IPS-18a (cell line): ENCODE measurements around the gene CTNND2.
"Not testable (repeated sequence)": the region's sequence is repeated elsewhere in the genome, so short reads cannot be mapped to it uniquely, and the experiment has no call there.

Source experiments
- H3K27ac ChIP-seq: one replicate; pipeline ENCODE4 v1.5.1; 2013; ENCODE audit warnings: low read length
- H3K27me3 ChIP-seq: one replicate; pipeline ENCODE4 v1.6.1; 2013; ENCODE audit warnings: mild to moderate bottlenecking, low read length; ENCODE audit not compliant: control insufficient read depth, insufficient read depth
- H3K36me3 ChIP-seq: one replicate; pipeline ENCODE4 v1.6.1; 2013; ENCODE audit warnings: low read depth, low read length; ENCODE audit not compliant: control insufficient read depth
- H3K4me1 ChIP-seq: one replicate; pipeline ENCODE4 v1.6.1; 2013; ENCODE audit warnings: low read depth, low read length; ENCODE audit not compliant: control insufficient read depth
- H3K4me3 ChIP-seq: one replicate; pipeline ENCODE4 v1.5.1; 2013; ENCODE audit warnings: low read length
- H3K9ac ChIP-seq: one replicate; pipeline ENCODE4 v1.6.1; 2013; ENCODE audit warnings: mild to moderate bottlenecking, low read length, moderate library complexity
- H3K9me3 ChIP-seq: one replicate; pipeline ENCODE4 v1.6.1; 2013; ENCODE audit warnings: low read depth, low read length; ENCODE audit not compliant: control insufficient read depth

Gene CTNND2

DNA sequence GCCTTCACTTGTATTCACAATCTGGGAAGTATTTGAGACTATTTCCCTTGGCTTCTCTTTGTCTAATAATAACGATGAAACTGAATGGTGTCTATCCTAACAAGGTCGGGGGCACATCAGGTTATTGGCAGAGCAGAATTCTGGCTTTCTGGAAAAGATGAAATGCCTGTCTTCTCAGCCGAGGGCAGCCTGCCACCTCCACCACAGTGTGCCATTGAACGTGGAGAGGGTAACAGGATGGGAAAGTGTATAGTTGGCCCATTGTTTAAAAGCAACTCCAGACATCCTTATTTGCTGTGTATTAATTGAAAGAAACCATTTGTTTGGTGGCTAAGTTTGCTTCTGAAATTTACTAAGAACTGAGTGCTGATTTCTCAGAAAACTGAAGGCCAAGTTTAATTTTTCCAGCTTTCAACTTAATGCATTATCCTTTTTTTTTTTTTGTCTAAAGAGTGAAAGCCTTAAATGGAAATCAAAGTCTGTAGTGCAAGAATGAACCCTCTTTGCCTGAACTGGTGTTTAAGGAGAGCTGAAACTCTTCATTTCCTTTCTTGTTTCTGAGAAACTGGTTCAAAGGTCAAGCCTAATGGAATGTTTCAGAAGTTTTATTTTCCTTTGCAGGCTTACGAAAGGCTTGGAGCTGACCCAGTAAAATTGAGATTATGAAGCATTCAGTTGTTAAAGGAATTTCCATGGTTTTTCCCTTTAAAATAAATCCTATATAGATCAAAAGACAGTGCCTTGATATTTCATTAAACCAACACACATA lies 579.5 kb downstream of the CTNND2 start:
- Histone ChIP-seq H3K36me3 (no peaks in the 10 kb centered on the region), H3K9me3 (no peaks in the 10 kb centered on the region)

DNA sequence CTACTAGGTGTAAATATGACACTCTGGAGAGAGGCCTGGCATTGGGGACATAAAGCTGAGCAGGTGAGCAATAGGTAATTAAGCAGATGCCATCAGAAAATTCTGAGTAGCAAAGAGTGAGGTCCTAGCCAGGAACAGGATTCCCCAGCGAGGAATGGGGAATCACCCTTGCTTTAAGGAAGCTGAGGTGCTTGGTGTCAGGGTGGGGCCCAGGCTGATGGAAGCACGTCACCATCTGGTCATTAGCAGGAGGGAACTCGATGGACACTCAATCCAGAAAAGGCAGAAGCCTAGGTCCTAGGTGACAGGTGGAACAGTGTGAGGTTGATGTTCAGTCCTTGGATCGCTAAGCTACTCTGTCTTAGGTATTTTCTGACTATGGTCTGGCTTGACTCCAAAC lies 580.5 kb downstream of the CTNND2 start:
- Histone ChIP-seq H3K4me3 (no peak overlapping the region), H3K27ac (no peak overlapping the region), H3K4me1 (no peaks in the 10 kb centered on the region), H3K36me3 (no peaks in the 10 kb centered on the region), H3K9ac (no peak overlapping the region), H3K9me3 (no peaks in the 10 kb centered on the region), H3K27me3 (no peaks in the 10 kb centered on the region)

More for the DNA sequence above, 579.5 kb downstream of the CTNND2 start:
- Histone ChIP-seq H3K4me1 (no peaks in the 10 kb centered on the region), H3K4me3 (no peak overlapping the region), H3K27me3 (no peaks in the 10 kb centered on the region), H3K9ac (no peak overlapping the region), H3K27ac (no peak overlapping the region)

DNA sequence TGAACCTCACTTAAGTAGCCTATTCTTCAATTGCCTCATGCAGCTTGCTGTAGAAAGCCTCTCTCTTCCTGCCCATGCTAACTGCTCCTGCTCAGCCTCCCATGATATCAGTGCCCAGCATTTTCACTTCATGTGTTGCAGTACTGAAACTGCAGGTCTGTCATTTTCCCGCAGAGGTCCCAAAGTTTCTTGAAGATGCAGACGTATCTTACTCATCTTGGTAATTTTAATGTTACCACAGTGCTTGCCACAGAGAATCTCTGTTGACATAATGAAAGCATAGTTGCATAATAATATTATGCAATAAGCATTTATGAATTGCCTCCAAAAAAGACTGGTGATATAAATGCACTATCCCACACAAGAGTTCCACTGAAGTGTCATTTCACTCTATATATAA lies 582.1 kb downstream of the CTNND2 start:
- H3K4me3 ChIP-seq: no peak overlapping the region
- no peaks in the 10 kb centered on the region for H3K4me1 ChIP-seq
- H3K9ac ChIP-seq: no peak overlapping the region
- H3K27me3 ChIP-seq: no peaks in the 10 kb centered on the region
- no peaks in the 10 kb centered on the region for H3K9me3 ChIP-seq
- H3K27ac ChIP-seq: no peak overlapping the region
- H3K36me3 ChIP-seq: no peaks in the 10 kb centered on the region

DNA sequence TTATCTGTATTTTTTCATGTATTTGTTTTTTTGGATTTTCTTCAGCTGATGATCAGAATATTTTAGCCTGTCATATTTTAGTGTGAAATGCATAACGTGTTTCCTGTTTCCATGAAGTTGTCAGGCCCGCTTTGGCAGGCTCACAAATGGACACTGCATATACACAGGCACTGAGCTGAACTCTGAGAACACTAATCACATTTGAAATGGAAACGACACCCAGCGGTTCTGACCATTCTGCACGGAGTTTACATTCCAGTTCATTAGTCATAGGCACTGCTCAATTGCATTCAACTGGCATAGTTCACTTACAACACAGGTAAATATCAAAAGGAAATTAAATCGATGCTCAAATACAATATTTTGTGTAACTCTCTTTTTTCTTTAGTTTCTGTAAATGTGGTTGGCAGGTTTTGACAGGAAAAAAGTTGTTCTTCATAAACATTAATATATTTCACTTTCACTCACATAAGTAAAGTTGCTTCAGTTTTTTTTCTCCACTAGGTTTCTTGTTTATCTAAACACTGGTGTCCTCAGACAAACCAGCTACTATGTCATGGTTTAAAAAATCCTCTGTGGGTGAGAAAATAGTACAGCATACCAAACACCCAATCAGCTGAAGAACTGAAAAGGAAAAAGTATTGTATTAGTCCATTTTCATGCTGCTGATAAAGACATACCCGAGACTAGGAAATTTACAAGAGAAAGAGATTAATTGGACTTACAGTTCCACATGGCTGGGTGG lies 584.2 kb downstream of the CTNND2 start:
- Histone ChIP-seq H3K4me3 (no peak overlapping the region), H3K9ac (no peak overlapping the region), H3K9me3 (no peaks in the 10 kb centered on the region), H3K36me3 (no peaks in the 10 kb centered on the region), H3K27ac (no peak overlapping the region), H3K27me3 (no peaks in the 10 kb centered on the region), H3K4me1 (no peaks in the 10 kb centered on the region)

DNA sequence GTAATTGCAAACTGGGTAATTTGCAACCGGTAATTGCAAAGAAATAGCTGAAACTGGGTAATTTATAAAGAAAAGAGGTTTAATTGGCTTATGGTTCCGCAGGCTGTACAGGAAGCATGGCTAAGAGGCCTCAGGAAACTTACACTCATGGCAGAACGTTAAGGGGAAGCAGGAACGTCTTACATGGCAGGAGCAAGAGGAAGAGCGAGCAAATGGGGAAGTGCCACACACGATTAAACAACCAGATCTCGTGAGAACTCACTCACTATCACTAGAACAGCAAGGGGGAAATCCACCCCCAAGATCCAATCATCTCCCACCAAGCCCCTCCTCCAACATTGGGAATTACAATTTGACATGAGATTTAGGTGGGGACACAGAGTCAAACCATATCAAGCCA lies 590.6 kb downstream of the CTNND2 start:
- not testable (repeated sequence) for H3K4me3 ChIP-seq, H3K27me3 ChIP-seq, H3K9me3 ChIP-seq, H3K9ac ChIP-seq, H3K36me3 ChIP-seq, H3K27ac ChIP-seq, H3K4me1 ChIP-seq

DNA sequence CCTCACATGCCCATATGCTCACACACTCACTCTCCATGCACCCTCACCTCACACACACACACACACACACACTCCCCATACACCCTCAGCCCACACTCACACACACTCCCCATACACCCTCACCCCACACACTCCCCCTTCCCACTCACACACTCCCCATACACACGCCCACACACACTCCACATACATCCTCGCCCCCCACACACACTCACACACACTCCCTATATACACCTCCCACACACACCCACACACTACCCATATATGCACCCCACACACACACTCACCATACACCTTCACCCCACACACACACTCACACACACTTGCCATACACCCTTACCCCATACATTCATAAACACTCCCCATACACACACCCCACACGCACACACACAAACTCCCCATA lies 592.5 kb downstream of the CTNND2 start:
- H3K4me1 ChIP-seq: peaks cover under 1% of the 10 kb centered on the region
- no peak overlapping the region for H3K9ac ChIP-seq
- no peak overlapping the region for H3K4me3 ChIP-seq
- no peak overlapping the region for H3K27ac ChIP-seq
- H3K36me3 ChIP-seq: no peaks in the 10 kb centered on the region
- no peaks in the 10 kb centered on the region for H3K9me3 ChIP-seq
- no peaks in the 10 kb centered on the region for H3K27me3 ChIP-seq

DNA sequence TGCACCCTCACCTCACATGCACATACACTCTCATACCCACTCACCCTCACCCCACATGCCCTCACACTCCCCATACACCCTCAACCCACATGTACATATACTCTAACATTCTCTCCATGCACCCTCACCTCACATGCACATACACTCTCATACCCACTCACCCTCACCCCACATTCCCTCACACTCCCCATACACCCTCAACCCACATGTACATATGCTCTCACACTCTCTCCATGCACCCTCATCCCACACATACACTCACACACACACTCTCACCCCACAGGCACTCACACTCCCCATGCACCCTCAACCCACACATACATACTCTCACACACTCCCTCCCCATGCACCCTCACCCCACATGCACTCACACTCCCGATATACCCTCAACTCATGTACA lies 593.0 kb downstream of the CTNND2 start:
- H3K36me3 ChIP-seq: no peaks in the 10 kb centered on the region
- no peaks in the 10 kb centered on the region for H3K9me3 ChIP-seq
- H3K27me3 ChIP-seq: no peaks in the 10 kb centered on the region
- H3K4me1 ChIP-seq: peaks cover 5% of the 10 kb centered on the region
- H3K4me3 ChIP-seq: no peak overlapping the region
- no peak overlapping the region for H3K27ac ChIP-seq
- no peak overlapping the region for H3K9ac ChIP-seq

DNA sequence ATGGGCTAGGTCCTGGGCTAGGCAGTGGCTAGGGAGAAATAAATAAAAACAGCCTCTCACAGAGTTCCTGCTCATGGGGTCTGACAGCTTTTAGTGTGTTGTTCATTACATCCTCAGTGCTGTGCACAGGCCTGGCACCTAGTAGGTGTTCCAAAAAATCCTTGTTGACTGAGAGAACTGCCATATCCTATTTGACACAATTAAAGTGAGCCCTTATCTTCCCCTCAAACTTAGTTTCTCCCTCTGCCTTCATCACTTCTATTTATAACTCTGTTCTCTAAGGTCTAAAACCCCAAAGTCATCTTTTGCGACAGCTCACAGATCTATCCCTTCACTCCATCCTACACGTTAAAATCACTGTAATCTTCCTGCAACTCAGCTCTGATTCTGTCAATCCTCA lies 594.1 kb downstream of the CTNND2 start:
- Histone ChIP-seq H3K4me1 (peaks cover 5% of the 10 kb centered on the region), H3K27ac (no peak overlapping the region), H3K27me3 (no peaks in the 10 kb centered on the region), H3K36me3 (no peaks in the 10 kb centered on the region), H3K4me3 (no peak overlapping the region), H3K9ac (no peak overlapping the region), H3K9me3 (no peaks in the 10 kb centered on the region)

DNA sequence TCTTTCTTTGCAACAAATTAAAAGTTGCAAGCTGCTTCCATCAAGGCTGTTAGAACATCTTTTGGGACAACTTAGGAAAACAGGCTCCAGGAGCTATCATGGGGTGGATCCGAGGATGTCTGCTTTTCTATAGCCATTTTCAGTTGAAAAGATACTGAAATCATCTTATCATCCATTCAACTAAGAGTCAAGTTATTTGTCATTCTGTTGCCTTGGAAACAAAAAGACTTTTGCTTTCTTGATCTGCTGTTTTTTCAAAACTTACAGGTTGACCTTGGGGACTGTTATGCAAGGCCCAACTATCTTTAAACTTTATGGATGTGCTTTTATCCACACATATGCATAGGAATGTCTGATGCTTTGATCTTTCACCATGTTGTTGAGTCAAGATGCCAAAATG lies 597.9 kb downstream of the CTNND2 start:
- H3K9ac ChIP-seq: no peak overlapping the region

DNA sequence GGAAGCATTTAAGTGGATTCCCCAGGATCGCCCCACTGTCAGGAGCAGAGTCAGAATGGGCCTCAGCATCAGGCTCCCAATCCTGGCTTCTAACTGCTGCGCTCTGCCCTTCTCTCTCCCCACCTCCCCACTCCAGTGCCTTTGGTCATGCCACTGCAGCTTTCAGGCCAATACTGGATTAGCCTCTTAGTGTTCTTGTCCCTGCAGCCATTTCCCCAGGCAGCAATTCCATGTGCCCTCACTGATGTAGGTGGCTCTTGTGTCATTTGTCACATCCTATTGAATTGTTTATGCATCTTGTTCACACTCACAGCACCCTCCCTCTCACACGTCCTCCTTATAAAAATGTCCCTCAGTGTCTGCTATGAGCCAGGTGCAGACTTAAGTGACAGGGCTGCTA lies 599.0 kb downstream of the CTNND2 start:
- Histone ChIP-seq H3K4me1 (peaks cover 5% of the 10 kb centered on the region), H3K36me3 (no peaks in the 10 kb centered on the region), H3K4me3 (no peak overlapping the region), H3K9ac (no peak overlapping the region), H3K9me3 (no peaks in the 10 kb centered on the region), H3K27ac (no peak overlapping the region), H3K27me3 (no peaks in the 10 kb centered on the region)

More for the DNA sequence above, 597.9 kb downstream of the CTNND2 start:
- Histone ChIP-seq H3K4me1 (peaks cover 5% of the 10 kb centered on the region), H3K27ac (no peak overlapping the region), H3K9me3 (no peaks in the 10 kb centered on the region), H3K4me3 (no peak overlapping the region), H3K27me3 (no peaks in the 10 kb centered on the region), H3K36me3 (no peaks in the 10 kb centered on the region)

DNA sequence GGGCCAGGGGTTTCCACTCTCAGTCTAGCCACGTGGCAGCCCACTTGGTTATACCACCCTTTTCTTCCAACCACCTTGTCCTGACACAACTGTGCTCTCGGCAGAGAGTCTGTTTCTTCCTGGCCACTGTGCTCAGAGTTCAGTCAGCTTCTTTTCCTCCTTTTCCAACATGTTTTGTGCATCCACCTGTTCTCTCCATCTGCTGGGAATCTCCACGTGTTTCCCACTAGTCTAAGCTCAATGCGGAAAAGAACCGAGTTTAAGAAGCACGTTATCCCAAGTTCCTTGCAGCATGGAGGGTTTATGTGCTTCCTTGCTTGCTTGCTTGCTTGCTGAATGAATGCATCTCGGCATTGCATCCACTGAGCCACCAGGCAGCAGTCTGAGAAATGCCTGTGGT lies 599.6 kb downstream of the CTNND2 start:
- no peaks in the 10 kb centered on the region for H3K36me3 ChIP-seq
- peaks cover 5% of the 10 kb centered on the region for H3K4me1 ChIP-seq

DNA sequence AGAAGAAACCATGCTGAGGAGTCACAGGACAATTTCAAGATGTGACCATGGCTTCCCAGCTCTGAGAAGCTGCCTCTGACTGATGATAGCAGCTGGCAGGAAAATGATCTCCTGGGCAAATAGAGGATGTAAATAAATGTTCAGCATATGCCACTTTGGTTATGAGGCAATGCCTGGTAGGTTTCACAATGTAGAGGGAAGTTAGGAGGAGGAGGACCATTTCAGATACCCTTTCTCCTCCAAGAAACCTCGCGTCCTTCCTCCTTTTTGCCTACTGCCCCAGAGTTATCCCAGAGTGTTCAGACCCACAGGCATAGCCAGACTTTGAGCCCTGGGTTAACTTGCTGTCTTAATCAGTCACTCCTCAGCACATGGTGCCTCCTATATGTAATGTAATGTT lies 601.6 kb downstream of the CTNND2 start:
- H3K4me3 ChIP-seq: no peak overlapping the region
- no peaks in the 10 kb centered on the region for H3K27me3 ChIP-seq
- H3K4me1 ChIP-seq: peaks cover 5% of the 10 kb centered on the region
- no peak overlapping the region for H3K27ac ChIP-seq
- H3K9me3 ChIP-seq: no peaks in the 10 kb centered on the region
- H3K36me3 ChIP-seq: no peaks in the 10 kb centered on the region
- H3K9ac ChIP-seq: no peak overlapping the region

More for the DNA sequence above, 599.6 kb downstream of the CTNND2 start:
- Histone ChIP-seq H3K4me3 (no peak overlapping the region), H3K27ac (no peak overlapping the region), H3K9ac (no peak overlapping the region), H3K9me3 (no peaks in the 10 kb centered on the region), H3K27me3 (no peaks in the 10 kb centered on the region)
